DMS153 treated with DMSO at 0.1 percent for 48 hours (cell line): ENCODE results near the gene TMEM196.
A peak's percentile ranks its signal among the peaks of the same experiment; 100 is the strongest.
"Not testable (repeated sequence)": the region's sequence is repeated elsewhere in the genome, so short reads cannot be mapped to it uniquely, and the experiment has no call there.

Experiments used
- DNase-seq: peaks from one replicate; lab custom pipeline; 2025; ENCODE audit not compliant: unreplicated experiment; lab: John Stamatoyannopoulos, UW

TMEM196 gene

GRCh38 chr7:19708397-19709248 lies 64.8 kb downstream of the TMEM196 start, which contains the start of gene POLR1F:
TSS of gene POLR1F (minus strand) at chr7:19709037. CDS start at chr7:19709016, 21 bp downstream.
- peak; percentile 98 for DNase-seq

GRCh38 chr7:19707240-19707639 lies 66.2 kb downstream of the TMEM196 start:
- DNase-seq = no peak

- DNase-seq = no peak
Observed at GRCh38 chr7:19705663-19706062, 67.8 kb downstream of the TMEM196 start.

GRCh38 chr7:19701471-19701870 lies 71.9 kb downstream of the TMEM196 start:
- peak; percentile 78 for DNase-seq

- no peak for DNase-seq
Observed at GRCh38 chr7:19700936-19701335, 72.5 kb downstream of the TMEM196 start.

- DNase-seq = no peak
Observed at GRCh38 chr7:19698331-19698730, 75.1 kb downstream of the TMEM196 start.

- no peak for DNase-seq
Observed at GRCh38 chr7:19696926-19697325, 76.5 kb downstream of the TMEM196 start.

GRCh38 chr7:19692111-19692828 lies 81.1 kb downstream of the TMEM196 start:
- DNase-seq = no peak

- DNase-seq = no peak
Observed at GRCh38 chr7:19690736-19691135, 82.7 kb downstream of the TMEM196 start.

GRCh38 chr7:19689130-19689529 lies 84.3 kb downstream of the TMEM196 start:
- not testable (repeated sequence) for DNase-seq

GRCh38 chr7:19681596-19681995 lies 91.8 kb downstream of the TMEM196 start:
- no peak for DNase-seq

- DNase-seq = no peak
Observed at GRCh38 chr7:19677180-19677579, 96.2 kb downstream of the TMEM196 start.

- DNase-seq = no peak
Observed at GRCh38 chr7:19675816-19676215, 97.6 kb downstream of the TMEM196 start.

GRCh38 chr7:19674266-19674960 lies 99.0 kb downstream of the TMEM196 start:
- DNase-seq = no peak

- DNase-seq = no peak
Observed at GRCh38 chr7:19670806-19671205, 102.6 kb downstream of the TMEM196 start.
